Calu3 (cell line): Measurements from ENCODE around the gene MIOS. TPM values are rescaled to one million over a fixed set of nuclear protein-coding genes. Genes with fewer than 3 reads are reported as not detected.

Experiments used
- BruUV-seq: library from RNA; stranded (reverse); fragments of 400-500 nt; replicated peaks from 2 replicates; lab custom pipeline; 2021; lab: Mats Ljungman, UMichigan
- CTCF ChIA-PET: fragments of 300-600 bp; sonication (Branson Sonifier 250); formaldehyde crosslinking; loops from one replicate; lab custom pipeline; 2022; ENCODE audit warnings: antibody characterized with exemption; lab: Charles Lee
- DNase-seq: peaks from one replicate; pipeline ENCODE4 v3.0.0; 2022
- H3K27ac Mint-ChIP-seq: one replicate; pipeline ENCODE4 v1.8.0; 2022; ENCODE audit warnings: mixed read lengths; ENCODE audit not compliant: unreplicated experiment
- H3K27me3 Mint-ChIP-seq: one replicate; pipeline ENCODE4 v1.8.0; 2022; ENCODE audit warnings: mixed read lengths; ENCODE audit not compliant: unreplicated experiment
- H3K36me3 Mint-ChIP-seq: one replicate; pipeline ENCODE4 v1.8.0; 2022; ENCODE audit warnings: mild to moderate bottlenecking, moderate library complexity, mixed read lengths; ENCODE audit not compliant: insufficient read depth, unreplicated experiment
- H3K4me1 Mint-ChIP-seq: one replicate; pipeline ENCODE4 v1.8.0; 2022; ENCODE audit warnings: mild to moderate bottlenecking, low read depth, mixed read lengths; ENCODE audit not compliant: unreplicated experiment
- H3K4me3 Mint-ChIP-seq: one replicate; pipeline ENCODE4 v1.8.0; 2022; ENCODE audit warnings: mild to moderate bottlenecking, low read depth, moderate library complexity, mixed read lengths; ENCODE audit not compliant: unreplicated experiment
- H3K9me3 Mint-ChIP-seq: one replicate; pipeline ENCODE4 v1.8.0; 2022; ENCODE audit warnings: low read depth, mixed read lengths; ENCODE audit not compliant: unreplicated experiment
- CTCF ChIP-seq: fragments of 200-600 bp; IDR thresholded peaks from one replicate; pipeline ENCODE4 v1.8.0; 2022; ENCODE audit warnings: antibody characterized with exemption; ENCODE audit not compliant: unreplicated experiment
- intact Hi-C: fragments of 100-400 bp; cut with micrococcal nuclease; formaldehyde crosslinking; loops from one replicate; pipeline ENCODE4 v1.10.0; 2022; ENCODE audit not compliant: unreplicated experiment
- total RNA-seq: library from RNA; stranded (reverse); gene quantifications from 2 replicates; pipeline ENCODE4 v1.2.3, GENCODE V29; 2022

The MIOS gene
- total RNA-seq, 1 experiment from 2014 or later = 38.2 TPM

- no peak for DNase-seq
- H3K36me3 Mint-ChIP-seq = no peaks in the 10 kb centered on the region
- no peak overlapping the region for H3K4me3 Mint-ChIP-seq
- no peaks in the 10 kb centered on the region for H3K9me3 Mint-ChIP-seq
- peaks cover 26% of the 10 kb centered on the region for H3K4me1 Mint-ChIP-seq
- CTCF ChIA-PET = no interaction called here
- no peak overlapping the region for H3K27ac Mint-ChIP-seq
- no peak for TF ChIP-seq CTCF
- BruUV-seq = no TSS peak
- intact Hi-C loops = loop anchor here (2.0 kb wide), 1 partner anchor 19 kb away; the partner anchor contains the start of gene COL28A1
- no peaks in the 10 kb centered on the region for H3K27me3 Mint-ChIP-seq
These were observed 13.3 kb upstream of the MIOS start for GRCh38 chr7:7553386-7553785.

GRCh38 chr7:7554021-7554432, 12.7 kb upstream of the MIOS start:
- no TSS peak for BruUV-seq
- Mint-ChIP-seq H3K4me1 (peaks cover 26% of the 10 kb centered on the region), H3K27ac (no peak overlapping the region), H3K27me3 (no peaks in the 10 kb centered on the region), H3K9me3 (peaks cover 4% of the 10 kb centered on the region), H3K4me3 (no peak overlapping the region), H3K36me3 (no peaks in the 10 kb centered on the region)
- DNase-seq = no peak
- intact Hi-C loops = no loop called here
- CTCF ChIA-PET = interaction anchor here (1.3 kb wide), 1 partner anchor 138 kb away, joined by 3 read pairs; no protein-coding TSS in a partner anchor
- no peak for TF ChIP-seq CTCF

- Mint-ChIP-seq H3K4me3 (no peak overlapping the region), H3K27me3 (no peaks in the 10 kb centered on the region), H3K4me1 (peaks cover 23% of the 10 kb centered on the region), H3K9me3 (peaks cover 6% of the 10 kb centered on the region), H3K36me3 (no peaks in the 10 kb centered on the region), H3K27ac (no peak overlapping the region)
- no peak for TF ChIP-seq CTCF
- intact Hi-C loops = no loop called here
- CTCF ChIA-PET = interaction anchor here (1.3 kb wide), 1 partner anchor 139 kb away, joined by 3 read pairs; no protein-coding TSS in a partner anchor
- BruUV-seq = no TSS peak
- no peak for DNase-seq
These were observed 11.8 kb upstream of the MIOS start for GRCh38 chr7:7554649-7555575.

- DNase-seq = no peak
- intact Hi-C loops = no loop called here
- no TSS peak for BruUV-seq
- Mint-ChIP-seq H3K9me3 (peaks cover 10% of the 10 kb centered on the region), H3K36me3 (no peaks in the 10 kb centered on the region), H3K4me1 (peaks cover 4% of the 10 kb centered on the region), H3K4me3 (no peak overlapping the region), H3K27ac (no peak overlapping the region), H3K27me3 (no peaks in the 10 kb centered on the region)
- no peak for TF ChIP-seq CTCF
- CTCF ChIA-PET = interaction anchor here (0.6 kb wide), 1 partner anchor 52 kb away, joined by 3 read pairs; no protein-coding TSS in a partner anchor
These were observed 9.8 kb upstream of the MIOS start for GRCh38 chr7:7556852-7557251.
